Endothelial cell (in vitro differentiated cells): ENCODE measurements around the gene PAPOLB. TPM values are rescaled to one million over a fixed set of nuclear protein-coding genes. Genes with fewer than 3 reads are reported as not detected.

Experiments
- DNase-seq: peaks from one replicate; pipeline ENCODE4 v3.0.0; 2021; ENCODE audit warnings: low spot score
- H3K27ac Mint-ChIP-seq: one replicate; pipeline ENCODE4 v1.8.0; 2021; ENCODE audit warnings: mixed read lengths, inconsistent platforms; ENCODE audit not compliant: unreplicated experiment
- H3K27me3 Mint-ChIP-seq: one replicate; pipeline ENCODE4 v1.8.0; 2021; ENCODE audit warnings: mild to moderate bottlenecking, moderate library complexity, mixed read lengths, inconsistent platforms; ENCODE audit not compliant: unreplicated experiment
- H3K36me3 Mint-ChIP-seq: one replicate; pipeline ENCODE4 v1.8.0; 2021; ENCODE audit warnings: mild to moderate bottlenecking, low read depth, mixed read lengths, inconsistent platforms; ENCODE audit not compliant: unreplicated experiment
- H3K4me1 Mint-ChIP-seq: one replicate; pipeline ENCODE4 v1.8.0; 2021; ENCODE audit warnings: mild to moderate bottlenecking, mixed read lengths, inconsistent platforms; ENCODE audit not compliant: unreplicated experiment
- H3K4me3 Mint-ChIP-seq: one replicate; pipeline ENCODE4 v1.8.0; 2021; ENCODE audit warnings: mild to moderate bottlenecking, mixed read lengths, inconsistent platforms; ENCODE audit not compliant: unreplicated experiment
- H3K9me3 Mint-ChIP-seq: one replicate; pipeline ENCODE4 v1.8.0; 2021; ENCODE audit warnings: mixed read lengths, inconsistent platforms; ENCODE audit not compliant: unreplicated experiment
- total RNA-seq: library from RNA; stranded (reverse); fragmentation: NEBNext Ultra II Directional; extraction: Animal tissue kit (Norgen Biotek cat#: 25700); gene quantifications from one replicate; pipeline ENCODE4 v1.2.1, GENCODE V29; 2021; ENCODE audit not compliant: unreplicated experiment
- TF ChIP-seq, protein P1 (sequence below): fragments of 200-600 bp; sonication (generic); IDR thresholded peaks from one replicate; pipeline ENCODE4 v1.5.0; 2021; ENCODE audit warnings: antibody characterized with exemption; ENCODE audit not compliant: unreplicated experiment

Gene PAPOLB
- total RNA-seq, 1 donor from 2014 or later = 0.10 TPM

DNA sequence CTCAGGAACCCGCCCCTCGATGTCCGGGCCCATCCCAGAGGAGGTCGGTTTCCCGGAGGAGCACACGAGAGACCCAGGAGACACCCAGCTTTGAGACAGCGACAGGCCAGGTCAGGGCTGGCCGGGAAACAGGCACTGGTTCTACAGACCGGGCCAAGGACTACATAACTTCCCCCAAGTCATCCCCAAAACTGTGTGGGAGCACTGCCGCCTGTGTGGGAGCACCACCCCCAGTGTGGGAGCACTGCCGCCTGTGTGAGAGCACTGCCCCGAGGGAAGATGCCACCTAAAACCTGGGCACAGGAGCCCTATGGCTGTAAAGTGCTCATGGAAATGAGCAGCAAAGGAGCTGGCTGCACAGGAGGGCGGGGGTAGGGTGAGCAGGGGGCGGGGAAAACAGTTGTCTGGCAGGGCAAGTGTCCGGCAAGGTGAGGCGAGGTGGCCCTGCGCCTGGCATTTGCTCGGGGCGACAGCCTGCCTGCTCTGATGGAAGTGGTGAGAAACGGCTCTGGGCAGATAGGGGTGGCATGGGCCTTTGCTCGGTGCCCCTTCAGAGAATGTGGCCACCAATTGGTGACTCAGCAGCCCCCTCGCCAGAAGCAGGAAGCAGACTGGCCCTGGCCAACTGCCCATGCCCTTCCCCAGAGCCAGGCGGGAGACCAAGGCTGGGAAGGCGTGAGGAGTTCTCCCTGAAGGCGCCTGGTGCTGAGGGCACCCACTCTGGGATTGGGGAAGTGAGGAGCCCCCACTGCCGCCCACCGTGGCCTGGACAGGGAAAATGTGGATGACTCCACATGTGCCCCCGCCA, 26.2 kb downstream of the PAPOLB start:
- Mint-ChIP-seq H3K27ac (no peak overlapping the region), H3K36me3 (peaks cover 5% of the 10 kb centered on the region), H3K27me3 (peaks cover 6% of the 10 kb centered on the region), H3K4me1 (no peaks in the 10 kb centered on the region), H3K9me3 (no peaks in the 10 kb centered on the region), H3K4me3 (no peak overlapping the region)
- TF ChIP-seq, protein P1, sequence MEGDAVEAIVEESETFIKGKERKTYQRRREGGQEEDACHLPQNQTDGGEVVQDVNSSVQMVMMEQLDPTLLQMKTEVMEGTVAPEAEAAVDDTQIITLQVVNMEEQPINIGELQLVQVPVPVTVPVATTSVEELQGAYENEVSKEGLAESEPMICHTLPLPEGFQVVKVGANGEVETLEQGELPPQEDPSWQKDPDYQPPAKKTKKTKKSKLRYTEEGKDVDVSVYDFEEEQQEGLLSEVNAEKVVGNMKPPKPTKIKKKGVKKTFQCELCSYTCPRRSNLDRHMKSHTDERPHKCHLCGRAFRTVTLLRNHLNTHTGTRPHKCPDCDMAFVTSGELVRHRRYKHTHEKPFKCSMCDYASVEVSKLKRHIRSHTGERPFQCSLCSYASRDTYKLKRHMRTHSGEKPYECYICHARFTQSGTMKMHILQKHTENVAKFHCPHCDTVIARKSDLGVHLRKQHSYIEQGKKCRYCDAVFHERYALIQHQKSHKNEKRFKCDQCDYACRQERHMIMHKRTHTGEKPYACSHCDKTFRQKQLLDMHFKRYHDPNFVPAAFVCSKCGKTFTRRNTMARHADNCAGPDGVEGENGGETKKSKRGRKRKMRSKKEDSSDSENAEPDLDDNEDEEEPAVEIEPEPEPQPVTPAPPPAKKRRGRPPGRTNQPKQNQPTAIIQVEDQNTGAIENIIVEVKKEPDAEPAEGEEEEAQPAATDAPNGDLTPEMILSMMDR = no peak
- no peak for DNase-seq

DNA sequence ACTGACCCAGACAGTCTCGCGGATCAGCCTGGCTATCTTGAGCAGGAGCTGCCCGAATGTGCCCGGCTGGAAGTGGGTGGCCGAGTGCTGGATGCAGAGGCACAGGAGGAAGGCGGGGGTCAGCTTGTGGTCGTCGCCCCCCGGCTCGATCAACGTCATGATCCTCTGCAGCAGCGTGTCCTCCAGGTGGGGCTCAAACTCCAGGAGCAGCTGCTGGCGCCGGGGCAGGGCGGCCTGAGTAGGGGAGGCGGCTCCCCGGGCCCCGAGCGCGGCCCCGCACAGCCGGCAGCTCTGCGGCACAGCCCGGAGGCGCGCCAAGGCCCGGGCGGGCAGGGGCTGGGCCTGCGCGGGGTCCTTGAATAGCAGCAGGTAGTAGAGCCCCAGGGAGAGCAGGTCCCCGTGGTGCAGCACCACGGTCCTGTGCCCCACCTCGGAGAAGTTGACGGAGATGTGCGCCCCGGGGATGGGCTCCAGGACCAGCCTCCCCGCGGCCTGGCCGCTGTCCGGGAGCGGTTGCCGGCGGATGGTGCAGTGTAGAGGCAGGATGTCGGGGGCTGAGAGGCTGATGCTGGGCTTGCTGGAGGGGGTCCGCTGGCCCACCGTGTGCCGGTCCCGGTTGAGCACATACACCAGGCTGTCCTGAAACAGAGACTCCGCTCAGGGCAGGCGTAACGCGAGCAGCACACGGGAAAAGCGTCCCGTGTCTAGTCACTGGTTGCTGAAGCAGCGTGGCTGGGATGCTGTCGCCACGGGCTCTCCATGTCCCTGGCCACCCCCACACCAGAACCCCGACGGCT, 27.0 kb downstream of the PAPOLB start:
- Mint-ChIP-seq H3K27ac (no peak overlapping the region), H3K27me3 (peaks cover 6% of the 10 kb centered on the region), H3K36me3 (peaks cover 5% of the 10 kb centered on the region), H3K4me3 (no peak overlapping the region), H3K9me3 (no peaks in the 10 kb centered on the region), H3K4me1 (no peaks in the 10 kb centered on the region)
- no peak for DNase-seq
- TF ChIP-seq, protein P1 = no peak

DNA sequence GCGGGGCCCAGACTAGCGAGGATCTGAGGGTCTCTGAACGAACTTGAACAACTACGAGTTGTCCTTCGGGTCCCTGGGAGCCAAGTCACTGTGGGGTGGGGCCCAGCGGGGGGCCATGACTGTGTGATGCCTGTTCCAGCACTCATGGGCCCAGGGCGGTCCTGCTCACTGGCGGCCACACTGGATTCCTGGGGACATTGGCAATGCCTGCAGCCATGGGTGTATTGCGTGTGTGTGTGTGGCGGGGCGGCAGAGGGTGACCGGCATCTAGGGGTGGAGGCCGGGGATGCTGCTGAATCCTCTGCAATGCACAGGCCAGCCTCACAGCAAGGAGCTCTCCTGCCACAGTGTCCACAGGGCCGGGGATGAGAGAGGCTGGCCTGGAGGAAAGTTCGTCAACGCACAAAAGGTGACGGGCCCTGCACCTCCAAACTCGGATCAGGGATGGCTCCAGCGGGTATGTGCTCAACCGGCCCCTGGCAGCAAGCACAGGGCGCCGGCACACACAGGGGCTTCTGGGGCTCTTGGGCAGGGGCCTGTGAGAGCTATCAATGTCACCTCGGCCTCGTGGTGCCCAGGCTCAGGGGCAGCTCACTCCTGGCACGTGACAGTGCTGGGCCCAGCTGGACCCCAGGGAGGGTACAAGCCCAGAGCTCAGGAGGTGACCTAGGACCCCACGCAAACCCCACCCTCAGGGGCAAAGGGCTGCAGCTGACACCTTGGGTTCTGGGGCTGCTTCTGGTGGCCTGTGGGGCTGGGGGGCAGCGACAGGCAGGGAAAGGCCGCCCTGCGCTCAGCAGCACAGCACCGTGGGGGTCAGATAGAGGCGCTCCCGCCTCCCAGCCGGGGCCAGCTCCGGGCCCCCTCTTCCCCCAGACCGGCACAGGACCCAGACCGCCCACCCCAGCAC, 27.9 kb downstream of the PAPOLB start:
- DNase-seq = no peak
- Mint-ChIP-seq H3K27me3 (peaks cover 9% of the 10 kb centered on the region), H3K9me3 (no peaks in the 10 kb centered on the region), H3K4me3 (no peak overlapping the region), H3K4me1 (no peaks in the 10 kb centered on the region), H3K27ac (no peak overlapping the region), H3K36me3 (peaks cover 5% of the 10 kb centered on the region)
- TF ChIP-seq, protein P1 = no peak

DNA sequence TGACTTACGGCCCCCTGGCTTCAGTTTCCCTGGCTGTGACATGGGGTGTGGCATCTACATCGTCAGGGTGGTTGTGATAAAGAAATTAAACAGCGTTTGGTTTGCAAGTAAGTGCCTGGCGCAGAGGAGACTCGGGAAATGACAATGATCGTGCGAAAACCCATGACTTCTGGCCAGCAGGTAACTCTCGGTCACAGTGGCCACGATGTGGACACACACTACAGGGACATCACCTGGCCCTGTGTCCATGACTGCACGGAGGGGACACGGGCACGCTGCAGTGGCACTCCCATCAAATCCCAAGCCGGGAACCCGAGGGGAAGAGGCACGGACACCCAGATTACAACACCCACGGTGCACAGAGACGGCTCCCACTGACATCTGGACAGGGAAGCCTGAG, 28.7 kb downstream of the PAPOLB start:
- H3K36me3 Mint-ChIP-seq = peaks cover 5% of the 10 kb centered on the region
- DNase-seq = no peak
- TF ChIP-seq, protein P1 = no peak
- H3K9me3 Mint-ChIP-seq = no peaks in the 10 kb centered on the region
- no peaks in the 10 kb centered on the region for H3K4me1 Mint-ChIP-seq
- peaks cover 9% of the 10 kb centered on the region for H3K27me3 Mint-ChIP-seq
- no peak overlapping the region for H3K4me3 Mint-ChIP-seq
- H3K27ac Mint-ChIP-seq = no peak overlapping the region
